Fibroblast of the aortic adventitia (primary cell): ENCODE results near the gene JPH4. TPM values are rescaled to one million over a fixed set of nuclear protein-coding genes. Genes with fewer than 3 reads are reported as not detected.

Source experiments
- DNase-seq: peaks from one replicate; pipeline ENCODE4 v3.0.0-alpha.2; 2010; ENCODE audit warnings: low read depth
- H3K4me3 ChIP-seq: 2 replicates; pipeline ENCODE4 v1.5.1; 2011; ENCODE audit warnings: low read depth, mild to moderate bottlenecking, control low read depth, low read length, moderate library complexity
- total RNA-seq: library from RNA; depleted of rRNA; stranded (reverse); fragments of >200 nt; gene quantifications from 2 replicates; pipeline ENCODE4 v1.2.3, GENCODE V29; 2012; ENCODE audit warnings: low replicate concordance
- TF ChIP-seq, protein P1 (sequence below): IDR thresholded peaks from 2 replicates; pipeline ENCODE4 v1.5.1; 2011; ENCODE audit warnings: mild to moderate bottlenecking, low read length, control low read depth, inconsistent platforms; ENCODE audit not compliant: insufficient read depth

JPH4 gene
- total RNA-seq, 1 donor: not detected

DNA sequence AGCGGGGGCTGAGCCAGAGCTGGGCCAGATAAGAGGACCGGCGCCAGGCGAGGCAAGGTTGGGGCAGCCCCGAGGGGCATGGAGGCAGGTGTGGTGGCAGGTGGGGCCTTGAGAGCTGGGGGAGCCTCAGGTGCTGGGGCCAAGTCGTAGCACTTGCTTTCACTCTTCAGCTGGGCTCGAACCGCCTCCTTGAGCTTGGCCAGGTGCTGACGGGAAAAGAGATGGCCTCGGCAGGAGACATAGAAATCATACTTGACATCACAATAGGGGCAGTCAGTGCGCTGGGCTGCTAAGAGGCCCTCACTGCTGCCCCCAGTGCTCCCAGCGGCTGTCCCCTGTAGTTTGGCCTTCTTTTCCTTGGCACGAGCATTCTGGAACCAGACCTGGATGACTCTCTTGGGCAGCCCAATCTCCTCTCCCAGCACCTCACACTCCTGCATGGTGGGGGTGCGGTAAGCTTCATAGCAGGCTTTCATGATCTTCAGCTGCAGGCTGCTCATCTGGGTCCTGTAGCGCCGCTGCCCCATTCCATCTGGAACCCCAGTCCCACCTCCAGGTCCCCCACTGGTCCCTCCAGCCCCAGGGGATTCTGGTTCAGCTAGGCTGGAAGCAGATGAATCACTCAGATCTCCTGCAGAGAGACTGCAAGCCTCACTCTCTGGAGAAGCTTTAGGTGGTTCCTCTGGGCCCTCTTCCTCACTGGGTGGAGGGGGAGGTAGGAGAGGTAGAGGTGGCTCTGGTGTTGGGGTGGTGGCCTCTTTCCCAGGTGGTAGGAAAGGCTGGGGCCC lies 55.2 kb downstream of the JPH4 start:
- no peak overlapping the region for H3K4me3 ChIP-seq
- no peak for DNase-seq
- TF ChIP-seq, protein P1, sequence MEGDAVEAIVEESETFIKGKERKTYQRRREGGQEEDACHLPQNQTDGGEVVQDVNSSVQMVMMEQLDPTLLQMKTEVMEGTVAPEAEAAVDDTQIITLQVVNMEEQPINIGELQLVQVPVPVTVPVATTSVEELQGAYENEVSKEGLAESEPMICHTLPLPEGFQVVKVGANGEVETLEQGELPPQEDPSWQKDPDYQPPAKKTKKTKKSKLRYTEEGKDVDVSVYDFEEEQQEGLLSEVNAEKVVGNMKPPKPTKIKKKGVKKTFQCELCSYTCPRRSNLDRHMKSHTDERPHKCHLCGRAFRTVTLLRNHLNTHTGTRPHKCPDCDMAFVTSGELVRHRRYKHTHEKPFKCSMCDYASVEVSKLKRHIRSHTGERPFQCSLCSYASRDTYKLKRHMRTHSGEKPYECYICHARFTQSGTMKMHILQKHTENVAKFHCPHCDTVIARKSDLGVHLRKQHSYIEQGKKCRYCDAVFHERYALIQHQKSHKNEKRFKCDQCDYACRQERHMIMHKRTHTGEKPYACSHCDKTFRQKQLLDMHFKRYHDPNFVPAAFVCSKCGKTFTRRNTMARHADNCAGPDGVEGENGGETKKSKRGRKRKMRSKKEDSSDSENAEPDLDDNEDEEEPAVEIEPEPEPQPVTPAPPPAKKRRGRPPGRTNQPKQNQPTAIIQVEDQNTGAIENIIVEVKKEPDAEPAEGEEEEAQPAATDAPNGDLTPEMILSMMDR: no peak

DNA sequence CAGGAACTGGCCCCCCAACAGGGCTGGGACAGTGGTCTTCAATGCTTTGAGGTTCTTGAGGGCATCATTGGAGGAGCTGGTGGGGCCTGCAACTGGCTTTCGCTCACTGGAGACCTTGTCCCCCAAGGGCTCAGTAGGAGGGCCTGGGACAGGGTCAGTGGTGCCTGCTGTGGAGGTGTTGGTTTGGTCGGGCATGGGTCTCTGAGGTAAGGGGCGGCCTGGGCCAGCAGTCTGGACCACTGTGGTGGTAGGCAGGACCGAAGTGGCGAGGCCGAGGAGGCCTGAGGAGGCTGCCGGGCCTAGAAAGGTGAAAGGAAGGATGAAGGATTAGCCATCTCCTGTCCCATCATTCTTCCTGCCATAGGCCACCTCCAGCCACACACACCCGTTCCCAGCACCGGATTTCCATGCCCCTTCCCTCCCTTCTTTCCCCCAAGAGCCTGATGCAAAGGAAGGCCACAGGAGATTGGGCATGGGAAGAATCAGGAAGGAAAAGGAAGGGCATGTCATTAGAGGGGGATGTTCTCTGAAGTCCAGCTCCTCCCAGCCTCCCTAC lies 55.9 kb downstream of the JPH4 start:
- TF ChIP-seq, protein P1: no peak
- no peak overlapping the region for H3K4me3 ChIP-seq
- no peak for DNase-seq

DNA sequence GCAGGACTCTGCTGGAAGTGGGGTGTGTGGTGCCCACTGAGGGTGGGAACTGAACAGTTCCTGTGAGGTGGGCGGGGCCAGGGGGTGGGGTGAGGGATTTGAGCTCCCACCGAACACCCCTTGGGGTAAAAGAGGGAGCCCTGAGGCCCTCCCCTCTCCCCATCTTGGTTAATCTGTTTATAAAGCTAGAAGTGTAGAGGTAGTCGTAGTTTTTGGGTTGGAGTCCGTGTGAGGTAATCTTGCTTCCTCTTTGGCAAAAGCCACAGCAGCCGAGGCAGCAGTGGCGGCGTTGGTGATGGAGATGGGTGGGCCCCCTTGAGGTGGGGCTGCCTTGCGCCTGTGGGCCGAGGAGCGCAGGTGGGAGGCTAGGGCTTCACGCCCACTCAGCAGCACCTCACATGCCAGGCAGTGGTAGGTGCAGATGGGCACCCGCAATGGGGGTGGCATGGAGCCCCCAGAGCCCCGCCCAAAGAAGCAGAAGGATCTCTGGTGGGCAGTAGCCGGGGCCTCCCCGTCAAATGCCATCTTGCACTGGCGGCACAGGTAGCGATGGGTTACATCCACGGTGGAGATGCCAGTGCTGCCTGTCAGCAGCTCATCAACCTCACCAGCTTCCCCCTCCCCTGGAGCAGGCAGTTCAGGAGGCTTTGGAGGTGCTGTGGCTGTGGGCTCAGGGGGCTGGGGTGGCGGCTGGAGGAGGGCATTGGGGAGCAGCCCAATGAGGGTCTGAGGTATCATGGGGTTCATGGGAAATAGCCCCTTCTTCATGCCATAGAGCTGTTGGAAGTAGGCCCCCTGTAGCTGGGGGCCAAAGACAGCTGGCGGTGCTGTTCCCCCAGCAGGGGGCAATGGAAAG lies 56.6 kb downstream of the JPH4 start:
- TF ChIP-seq, protein P1: no peak
- no peak overlapping the region for H3K4me3 ChIP-seq
- no peak for DNase-seq

DNA sequence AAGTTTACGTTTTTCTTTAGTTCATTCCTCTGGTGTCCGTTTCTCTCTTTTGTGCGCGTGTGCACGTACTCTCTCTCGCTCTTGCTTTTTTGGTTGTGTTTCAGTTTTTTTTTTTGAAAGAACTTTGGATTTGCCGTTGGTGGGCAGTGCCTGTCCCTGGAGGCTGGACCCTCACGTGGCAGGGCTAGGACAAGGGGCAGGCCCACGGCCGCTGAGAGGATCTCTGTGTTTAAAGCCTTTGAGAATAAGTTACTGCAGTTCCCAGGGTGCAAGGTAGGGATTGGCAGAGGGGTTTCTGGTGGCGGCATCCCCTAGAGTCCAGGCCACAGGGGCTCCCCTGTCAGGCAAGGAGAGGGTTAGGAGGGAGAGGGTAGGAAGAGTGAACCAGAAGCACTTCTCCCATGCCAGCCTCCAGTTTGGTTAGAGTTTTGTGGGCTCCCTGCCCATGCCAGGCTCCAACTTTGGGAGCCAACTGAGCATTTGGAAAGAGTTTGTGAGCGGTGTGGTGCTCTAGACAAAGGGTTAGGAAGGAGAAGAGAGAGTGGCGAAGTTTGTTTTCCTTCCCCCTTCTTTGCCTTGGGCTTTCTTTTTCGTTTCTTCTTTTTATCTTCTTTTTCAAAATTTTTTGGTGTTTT lies 57.6 kb downstream of the JPH4 start:
- H3K4me3 ChIP-seq: no peak overlapping the region
- TF ChIP-seq, protein P1: no peak
- no peak for DNase-seq

DNA sequence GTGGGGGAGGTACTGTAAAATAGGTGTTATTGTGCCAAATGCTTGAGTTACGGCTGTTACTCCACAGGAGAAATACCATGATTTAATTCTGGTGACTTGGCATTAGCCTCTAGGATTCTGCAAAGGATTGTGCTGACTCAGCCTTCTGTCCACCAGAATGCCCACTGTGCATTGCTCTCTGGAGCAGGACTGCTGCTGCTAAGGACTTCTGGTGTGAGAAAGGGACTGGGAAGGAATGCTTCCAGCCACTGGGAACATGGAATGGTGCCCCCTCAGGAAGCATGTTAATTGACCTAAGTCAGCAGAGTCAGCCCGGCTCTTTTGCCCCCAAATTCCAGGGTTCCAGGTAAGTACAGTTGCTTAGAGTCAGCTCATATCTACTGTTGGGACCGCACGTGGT lies 59.9 kb downstream of the JPH4 start:
- H3K4me3 ChIP-seq: no peak overlapping the region
- no peak for DNase-seq
- TF ChIP-seq, protein P1: no peak

Other genes starting within 250 kb of the JPH4 start
- 9.6 and 13.4 TPM in 2 replicates for gene SLC22A17, start 225.9 kb downstream of the JPH4 start, total RNA-seq
- 4.6 and 10.8 TPM in 2 replicates for gene EFS, start 213.6 kb downstream of the JPH4 start, total RNA-seq
- not detected in 2 replicates for gene IL25, start 206.0 kb downstream of the JPH4 start, total RNA-seq
- gene CMTM5, start 201.7 kb downstream of the JPH4 start, total RNA-seq: 0.49 TPM in 1 of 2 replicates, not detected in the other
- gene MYH6, start 170.5 kb downstream of the JPH4 start, total RNA-seq: not detected in 2 replicates
- gene MYH7, start 143.1 kb downstream of the JPH4 start, total RNA-seq: not detected in 2 replicates
- gene NGDN, start 109.1 kb downstream of the JPH4 start, total RNA-seq: 31.5 and 73.5 TPM in 2 replicates
- gene ZFHX2, start 27.0 kb downstream of the JPH4 start, total RNA-seq: 0.36 and 0.41 TPM in 2 replicates
- gene THTPA, start 22.5 kb downstream of the JPH4 start, total RNA-seq: 22.3 and 26.8 TPM in 2 replicates
- 4.0 and 4.3 TPM in 2 replicates for gene AP1G2, start 11.0 kb downstream of the JPH4 start, total RNA-seq
- 1.1 TPM in 1 of 2 replicates, not detected in the other for gene DHRS2, start 57.6 kb upstream of the JPH4 start, total RNA-seq